Vagina (tissue), 2 donors: Measurements from ENCODE around the gene HCRTR1. TPM values are rescaled to one million over a fixed set of nuclear protein-coding genes. Genes with fewer than 3 reads are reported as not detected.

Source experiments
- DNase-seq, 2 donors: peaks; one replicate each; pipeline ENCODE4 v3.0.0-alpha.2; 2017; ENCODE audit errors: extremely low spot score in 2 of 2
- H3K27ac ChIP-seq: fragments of 200-600 bp; sonication (generic); one replicate; pipeline ENCODE4 v1.5.1; 2019
- H3K27me3 ChIP-seq: fragments of 200-600 bp; sonication (generic); one replicate; pipeline ENCODE4 v1.5.1; 2019
- H3K36me3 ChIP-seq, 2 donors: fragments of 200-600 bp; sonication (generic); one replicate each; pipeline ENCODE4 v1.5.1; 2017 to 2019
- H3K4me1 ChIP-seq: fragments of 200-600 bp; sonication (generic); one replicate; pipeline ENCODE4 v1.5.1; 2019
- H3K4me3 ChIP-seq, 2 donors: fragments of 200-600 bp; sonication (generic); 1 replicate in 1 of 2; 2 replicates in 1 of 2; pipeline ENCODE4 v1.5.1; 2016 to 2019
- H3K9me3 ChIP-seq: fragments of 200-600 bp; sonication (generic); one replicate; pipeline ENCODE4 v1.5.1; 2019
- POLR2A ChIP-seq, 2 donors: fragments of 450-650 bp; IDR thresholded peaks; one replicate each; pipeline ENCODE4 v1.6.1; 2017; ENCODE audit warnings: antibody characterized with exemption in 2 of 2, mild to moderate bottlenecking in 2 of 2, moderate library complexity in 2 of 2
- POLR2AphosphoS5 ChIP-seq, 2 donors: sonication (generic); formaldehyde crosslinking; IDR thresholded peaks; one replicate each; pipeline ENCODE4 v1.9.0; 2017; ENCODE audit warnings: antibody characterized with exemption in 2 of 2, mild to moderate bottlenecking in 2 of 2, low read depth in 1 of 2; ENCODE audit not compliant: insufficient read depth in 1 of 2
- intact Hi-C: fragments of 100-400 bp; cut with DNase I; formaldehyde crosslinking; loops from one replicate; pipeline ENCODE4 v1.15.1; 2023
- total RNA-seq: library from RNA; depleted of rRNA; stranded (reverse); fragments of >200 nt; gene quantifications from one replicate; pipeline ENCODE4 v1.2.3, GENCODE V29; 2016
- TF ChIP-seq, protein P1 (sequence below), 3 experiments: fragments of 450-650 bp in 2 of 3; fragments of 200-600 bp in 1 of 3; sonication (generic) in 1 of 3; IDR thresholded peaks; one replicate each; pipeline ENCODE4 v1.5.1; 2017 to 2019; ENCODE audit warnings: antibody characterized with exemption in 3 of 3, mild to moderate bottlenecking in 2 of 3, moderate library complexity in 2 of 3

HCRTR1 gene
- total RNA-seq, 1 donor from 2014 or later = not detected

DNA sequence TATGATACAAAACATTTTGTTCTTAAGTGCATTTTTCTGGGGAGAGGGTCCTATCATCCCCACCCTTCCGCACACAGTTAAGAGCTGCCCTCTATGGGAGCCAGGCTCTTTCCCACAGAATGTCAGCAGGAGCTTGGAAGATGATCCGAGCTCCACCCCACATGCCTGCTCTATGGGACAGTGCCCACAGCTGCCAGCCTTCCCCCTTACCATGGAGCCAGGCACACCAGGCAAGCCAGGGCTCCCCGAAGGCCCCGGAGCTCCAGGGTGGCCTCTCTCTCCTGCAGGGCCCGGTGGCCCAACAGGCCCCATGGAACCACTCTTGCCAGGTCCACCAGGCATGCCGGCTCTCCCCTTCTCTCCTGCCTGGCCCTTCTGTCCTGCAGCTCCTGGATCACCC is 37.6 kb downstream of the HCRTR1 start:
- H3K36me3 ChIP-seq = peaks cover 0 to under 1% of the 10 kb centered on the region in 2 donors

DNA sequence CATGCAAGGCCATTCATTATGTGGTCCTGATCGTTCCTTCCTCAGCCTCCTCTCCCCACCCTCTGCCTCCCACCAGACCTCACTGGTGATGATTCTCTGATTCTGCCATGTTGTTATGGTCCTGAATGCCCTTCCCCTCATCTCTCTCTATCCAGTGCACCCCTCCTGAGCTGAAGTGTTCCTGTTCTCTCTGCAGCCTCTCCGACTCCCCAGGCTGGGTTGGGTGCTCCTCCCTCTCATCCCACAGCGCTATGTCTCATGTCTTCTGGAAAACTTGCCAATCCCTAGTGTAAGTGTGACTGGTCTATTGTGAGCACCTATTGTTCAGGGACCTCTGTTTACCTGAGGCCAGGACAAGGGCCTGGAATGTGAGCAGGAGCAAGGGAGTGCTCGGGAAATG is 38.3 kb downstream of the HCRTR1 start:
- no peak overlapping the region for H3K4me3 ChIP-seq
- peaks cover 12% of the 10 kb centered on the region for H3K4me1 ChIP-seq
- DNase-seq = no peak
- intact Hi-C loops = no loop called here
- TF ChIP-seq POLR2A (IDR thresholded peaks at IDR 0.05) (no peak), POLR2AphosphoS5 (IDR thresholded peaks at IDR 0.05; ENCODE audit: insufficient read depth in 1 of 2, low read depth in 1 of 2) (no peak)
- TF ChIP-seq, protein P1, sequence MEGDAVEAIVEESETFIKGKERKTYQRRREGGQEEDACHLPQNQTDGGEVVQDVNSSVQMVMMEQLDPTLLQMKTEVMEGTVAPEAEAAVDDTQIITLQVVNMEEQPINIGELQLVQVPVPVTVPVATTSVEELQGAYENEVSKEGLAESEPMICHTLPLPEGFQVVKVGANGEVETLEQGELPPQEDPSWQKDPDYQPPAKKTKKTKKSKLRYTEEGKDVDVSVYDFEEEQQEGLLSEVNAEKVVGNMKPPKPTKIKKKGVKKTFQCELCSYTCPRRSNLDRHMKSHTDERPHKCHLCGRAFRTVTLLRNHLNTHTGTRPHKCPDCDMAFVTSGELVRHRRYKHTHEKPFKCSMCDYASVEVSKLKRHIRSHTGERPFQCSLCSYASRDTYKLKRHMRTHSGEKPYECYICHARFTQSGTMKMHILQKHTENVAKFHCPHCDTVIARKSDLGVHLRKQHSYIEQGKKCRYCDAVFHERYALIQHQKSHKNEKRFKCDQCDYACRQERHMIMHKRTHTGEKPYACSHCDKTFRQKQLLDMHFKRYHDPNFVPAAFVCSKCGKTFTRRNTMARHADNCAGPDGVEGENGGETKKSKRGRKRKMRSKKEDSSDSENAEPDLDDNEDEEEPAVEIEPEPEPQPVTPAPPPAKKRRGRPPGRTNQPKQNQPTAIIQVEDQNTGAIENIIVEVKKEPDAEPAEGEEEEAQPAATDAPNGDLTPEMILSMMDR (IDR thresholded peaks at IDR 0.05) = no peak
- no peaks in the 10 kb centered on the region for H3K27me3 ChIP-seq
- no peak overlapping the region for H3K27ac ChIP-seq
- H3K9me3 ChIP-seq = no peaks in the 10 kb centered on the region
- peaks cover 0 to 3% of the 10 kb centered on the region in 2 donors for H3K36me3 ChIP-seq

More for the DNA sequence above, 37.6 kb downstream of the HCRTR1 start:
- DNase-seq = no peak
- Histone ChIP-seq H3K4me1 (peaks cover 13% of the 10 kb centered on the region), H3K27ac (no peak overlapping the region), H3K9me3 (no peaks in the 10 kb centered on the region), H3K27me3 (no peaks in the 10 kb centered on the region), H3K4me3 (no peak overlapping the region)
- no peak for TF ChIP-seq POLR2AphosphoS5 (IDR thresholded peaks at IDR 0.05; ENCODE audit: insufficient read depth in 1 of 2, low read depth in 1 of 2)
- TF ChIP-seq, protein P1 (IDR thresholded peaks at IDR 0.05) = no peak
- TF ChIP-seq POLR2A (IDR thresholded peaks at IDR 0.05) = no peak
- intact Hi-C loops = no loop called here

DNA sequence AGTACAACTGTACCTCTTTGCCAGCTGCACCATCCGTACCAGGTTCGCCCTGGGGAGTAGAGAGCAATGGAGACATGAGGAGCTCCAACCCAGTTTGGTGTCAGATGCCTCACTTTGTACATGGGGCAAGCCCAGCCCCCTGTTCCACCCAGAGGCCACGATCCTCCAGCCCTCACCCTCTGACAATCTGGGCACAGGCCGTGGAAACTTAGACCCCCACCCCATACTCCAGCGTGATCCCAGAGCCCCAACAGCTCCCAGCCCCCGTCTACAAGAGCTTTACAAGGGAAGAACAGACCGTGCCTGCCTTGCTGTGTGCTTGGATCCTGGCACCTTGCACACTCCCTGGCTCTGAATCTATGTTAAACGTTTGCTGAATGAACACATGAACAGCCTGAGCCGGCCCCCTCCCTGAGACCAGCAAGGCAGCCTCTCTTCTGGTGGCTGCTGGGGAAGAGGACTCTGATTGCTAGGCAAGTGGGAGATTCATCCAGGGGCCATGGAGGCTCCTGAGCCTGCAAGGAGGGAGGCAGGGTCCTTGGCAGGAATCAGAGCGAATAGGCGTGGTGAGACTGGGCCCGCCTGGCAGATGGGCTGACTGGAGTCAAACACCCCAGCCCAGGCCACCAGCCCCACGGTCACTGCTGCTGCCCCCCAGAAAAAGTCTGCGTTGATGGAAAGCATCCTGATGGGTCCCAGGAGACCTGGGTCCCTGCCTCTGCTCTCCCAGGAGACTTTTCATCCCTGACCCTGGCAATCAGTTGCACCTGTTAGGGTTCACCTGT is 39.7 kb downstream of the HCRTR1 start:
- Histone ChIP-seq H3K27me3 (no peaks in the 10 kb centered on the region), H3K36me3 (peaks cover 0 to 3% of the 10 kb centered on the region in 2 donors), H3K4me1 (no peaks in the 10 kb centered on the region), H3K27ac (no peak overlapping the region), H3K4me3 (no peak overlapping the region), H3K9me3 (no peaks in the 10 kb centered on the region)
- no peak for TF ChIP-seq POLR2A (IDR thresholded peaks at IDR 0.05)
- no peak for TF ChIP-seq POLR2AphosphoS5 (IDR thresholded peaks at IDR 0.05; ENCODE audit: insufficient read depth in 1 of 2, low read depth in 1 of 2)
- TF ChIP-seq, protein P1 (IDR thresholded peaks at IDR 0.05) = no peak
- DNase-seq = no peak
- intact Hi-C loops = no loop called here

DNA sequence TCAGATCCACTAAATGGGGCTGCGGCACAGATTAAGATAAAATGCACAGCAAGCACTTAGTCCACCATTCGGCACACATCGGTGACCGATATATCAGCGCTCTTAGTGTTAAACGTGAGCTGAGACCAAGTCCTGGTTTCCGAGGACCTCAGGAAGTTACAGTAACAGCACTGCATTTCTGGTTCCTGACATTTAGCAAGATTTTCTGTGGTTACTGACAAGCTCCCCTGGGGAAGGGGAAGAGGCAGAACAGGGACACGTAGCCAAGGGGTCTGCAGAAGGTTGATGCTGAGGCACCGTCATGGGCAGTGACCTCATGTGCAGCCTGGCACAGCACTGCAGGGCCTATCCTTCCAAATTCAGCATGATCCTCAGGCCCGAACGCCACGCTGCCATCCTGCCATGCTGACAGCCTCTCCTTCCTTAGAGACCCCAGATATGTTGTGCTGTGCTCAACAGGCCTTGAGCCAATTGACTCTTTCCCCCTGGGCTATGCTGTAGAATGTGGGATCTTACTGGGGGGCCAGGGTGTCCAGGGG is 40.6 kb downstream of the HCRTR1 start:
- TF ChIP-seq, protein P1 (IDR thresholded peaks at IDR 0.05) = no peak
- no peak for TF ChIP-seq POLR2AphosphoS5 (IDR thresholded peaks at IDR 0.05; ENCODE audit: insufficient read depth in 1 of 2, low read depth in 1 of 2)
- TF ChIP-seq POLR2A (IDR thresholded peaks at IDR 0.05) = no peak
- no peaks in the 10 kb centered on the region for H3K9me3 ChIP-seq
- no peaks in the 10 kb centered on the region for H3K4me1 ChIP-seq
- DNase-seq = no peak
- peaks cover 0 to 3% of the 10 kb centered on the region in 2 donors for H3K36me3 ChIP-seq
- no peak overlapping the region for H3K4me3 ChIP-seq
- intact Hi-C loops = no loop called here
- no peak overlapping the region for H3K27ac ChIP-seq
- no peaks in the 10 kb centered on the region for H3K27me3 ChIP-seq

DNA sequence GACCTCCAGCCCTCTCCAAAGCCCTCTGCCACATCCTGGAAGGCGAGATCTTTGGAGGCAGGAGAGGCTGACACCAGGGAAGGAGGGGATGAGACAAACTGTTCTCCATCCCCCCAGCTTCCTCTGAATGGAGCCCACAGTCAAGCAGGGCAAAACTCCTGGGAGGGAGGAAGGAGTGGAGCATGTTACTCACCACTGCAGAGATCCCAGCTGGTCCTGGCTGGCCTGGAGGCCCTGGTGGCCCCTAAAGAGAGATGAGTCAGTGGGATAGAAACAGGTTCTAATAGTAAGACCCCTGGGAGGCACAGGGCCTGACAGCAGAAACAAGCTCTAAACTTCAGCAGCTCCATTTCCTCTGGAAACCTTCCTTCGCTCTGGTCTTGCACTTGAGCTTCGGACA is 41.2 kb downstream of the HCRTR1 start:
- TF ChIP-seq, protein P1 (IDR thresholded peaks at IDR 0.05) = no peak
- no peak for TF ChIP-seq POLR2A (IDR thresholded peaks at IDR 0.05)
- TF ChIP-seq POLR2AphosphoS5 (IDR thresholded peaks at IDR 0.05; ENCODE audit: insufficient read depth in 1 of 2, low read depth in 1 of 2) = no peak
- intact Hi-C loops = no loop called here

More for the DNA sequence above, 41.2 kb downstream of the HCRTR1 start:
- DNase-seq = no peak
- no peaks in the 10 kb centered on the region for H3K27me3 ChIP-seq
- no peaks in the 10 kb centered on the region for H3K9me3 ChIP-seq
- H3K27ac ChIP-seq = no peak overlapping the region
- no peak overlapping the region for H3K4me3 ChIP-seq
- no peaks in the 10 kb centered on the region for H3K4me1 ChIP-seq
- peaks cover 0 to 3% of the 10 kb centered on the region in 2 donors for H3K36me3 ChIP-seq
